SK-N-SH (cell line): Measurements from ENCODE around the gene NID1. TPM values are rescaled to one million over a fixed set of nuclear protein-coding genes. Genes with fewer than 3 reads are reported as not detected.

Experiments used
- CTCF ChIA-PET: fragments of 300-600, 350-600 bp; formaldehyde crosslinking; extraction: SDS; loops from one replicate; lab custom pipeline; 2021; lab: Yijun Ruan, JAX
- POLR2A ChIA-PET: fragments of 350-600 bp; sonication (Branson Sonifier 250); formaldehyde crosslinking; extraction: SDS; loops from one replicate; lab custom pipeline; 2020; ENCODE audit warnings: antibody characterized with exemption, inconsistent platforms; lab: Yijun Ruan, JAX
- DNase-seq: peaks from one replicate; pipeline ENCODE4 v3.0.0; 2012
- H2AFZ ChIP-seq: fragments of 200-600 bp; sonication (generic); 2 replicates; pipeline ENCODE4 v1.8.1; 2016; ENCODE audit warnings: antibody characterized with exemption, mild to moderate bottlenecking, low read depth
- H3F3A ChIP-seq: fragments of 200-600 bp; sonication (generic); replicated peaks from 2 replicates; pipeline ENCODE3; 2016; ENCODE audit warnings: antibody characterized with exemption, mild to moderate bottlenecking; ENCODE audit not compliant: insufficient read depth
- H3K27ac ChIP-seq, 2 experiments: fragments of 200-500 bp in 1 of 2; fragments of 200-600 bp in 1 of 2; sonication (Bioruptor generic) in 1 of 2; sonication (generic), shearing (Covaris generic) in 1 of 2; 2 replicates each; pipeline versions ENCODE4 v1.5.1 to v1.6.1; 2014 to 2016; ENCODE audit warnings: low read depth in 2 of 2, inconsistent platforms in 1 of 2, low read length in 1 of 2, mild to moderate bottlenecking in 1 of 2, mixed read lengths in 1 of 2
- H3K27me3 ChIP-seq: fragments of 200-600 bp; sonication (generic), shearing (Covaris generic); 2 replicates; pipeline ENCODE4 v1.6.1; 2016; ENCODE audit warnings: mixed run types; ENCODE audit not compliant: insufficient read depth
- H3K36me3 ChIP-seq, 2 experiments: fragments of 200-500 bp in 1 of 2; fragments of 200-600 bp in 1 of 2; sonication (Bioruptor generic) in 1 of 2; sonication (generic) in 1 of 2; replicated peaks in 1 of 2; 2 replicates each; pipeline versions ENCODE3 to v1.5.1; 2014 to 2016; ENCODE audit warnings: low read length in 1 of 2, mild to moderate bottlenecking in 1 of 2; ENCODE audit not compliant: insufficient read depth in 2 of 2, control insufficient read depth in 1 of 2
- H3K4me1 ChIP-seq, 2 experiments: fragments of 200-500 bp in 1 of 2; fragments of 200-600 bp in 1 of 2; sonication (Bioruptor generic) in 1 of 2; sonication (generic), shearing (Covaris generic) in 1 of 2; 2 replicates each; pipeline versions ENCODE4 v1.5.1 to v1.6.1; 2014 to 2016; ENCODE audit warnings: low read depth in 1 of 2, low read length in 1 of 2, mixed run types in 1 of 2; ENCODE audit not compliant: insufficient read depth in 2 of 2, control insufficient read depth in 1 of 2
- H3K4me2 ChIP-seq: fragments of 200-600 bp; sonication (generic), shearing (Covaris generic); 2 replicates; pipeline ENCODE4 v1.6.1; 2017; ENCODE audit warnings: mixed run types
- H3K4me3 ChIP-seq, 2 experiments: fragments of 200-500 bp in 1 of 2; fragments of 200-600 bp in 1 of 2; sonication (Bioruptor generic) in 1 of 2; sonication (generic), shearing (Covaris generic) in 1 of 2; 2 replicates each; pipeline versions ENCODE4 v1.5.1 to v1.8.1; 2014 to 2016; ENCODE audit warnings: low read depth in 2 of 2, inconsistent platforms in 1 of 2, low read length in 1 of 2, mild to moderate bottlenecking in 1 of 2, mixed read lengths in 1 of 2, moderate library complexity in 1 of 2
- H3K79me2 ChIP-seq: fragments of 200-600 bp; sonication (generic); 2 replicates; pipeline ENCODE4 v1.8.1; 2017; ENCODE audit warnings: mild to moderate bottlenecking; ENCODE audit not compliant: insufficient read depth
- H3K9ac ChIP-seq: fragments of 200-600 bp; sonication (generic); 2 replicates; pipeline ENCODE4 v1.6.1; 2017; ENCODE audit warnings: mixed run types
- H3K9me2 ChIP-seq: fragments of 200-600 bp; sonication (generic); 2 replicates; pipeline ENCODE4 v1.6.1; 2017; ENCODE audit warnings: mixed run types
- H3K9me3 ChIP-seq: fragments of 200-600 bp; sonication (generic); 2 replicates; pipeline ENCODE4 v1.6.1; 2017; ENCODE audit warnings: mixed run types, mild to moderate bottlenecking, moderate library complexity
- H4K20me1 ChIP-seq: fragments of 200-600 bp; sonication (generic); 2 replicates; pipeline ENCODE4 v1.6.1; 2017; ENCODE audit warnings: mild to moderate bottlenecking, mixed run types; ENCODE audit not compliant: insufficient read depth
- FOSL2 ChIP-seq: IDR thresholded peaks from 2 replicates; pipeline ENCODE4 v1.4.0; 2012; ENCODE audit warnings: low read depth, mild to moderate bottlenecking, moderate library complexity, borderline replicate concordance
- GABPA ChIP-seq: IDR thresholded peaks from 2 replicates; pipeline ENCODE4 v1.4.0; 2012; ENCODE audit warnings: low read depth, mild to moderate bottlenecking
- IRF3 ChIP-seq: fragments of 150-350 bp; IDR thresholded peaks from 2 replicates; pipeline ENCODE4 v1.6.1; 2016; ENCODE audit warnings: mild to moderate bottlenecking, low read depth, low read length
- MXI1 ChIP-seq: IDR thresholded peaks from 2 replicates; pipeline ENCODE4 v1.6.1; 2012; ENCODE audit warnings: mild to moderate bottlenecking, low read depth, low read length, improper control_type of control experiment
- PBX3 ChIP-seq: IDR thresholded peaks from 2 replicates; pipeline ENCODE4; 2012
- REST ChIP-seq: IDR thresholded peaks from 2 replicates; pipeline ENCODE4 v1.6.1; 2012; ENCODE audit warnings: mild to moderate bottlenecking, low read depth, low read length, moderate library complexity
- SIN3A ChIP-seq: IDR thresholded peaks from 2 replicates; pipeline ENCODE4 v1.6.1; 2012; ENCODE audit warnings: low read depth, mild to moderate bottlenecking, low read length, moderate library complexity, borderline replicate concordance
- TCF12 ChIP-seq: IDR thresholded peaks from 2 replicates; pipeline ENCODE4 v1.4.0; 2012
- USF2 ChIP-seq: fragments of 150-350 bp; IDR thresholded peaks from 2 replicates; pipeline ENCODE4 v1.6.1; 2017; ENCODE audit warnings: antibody characterized with exemption, low read length, low read depth, borderline replicate concordance
- ZBTB33 ChIP-seq: IDR thresholded peaks from 2 replicates; pipeline ENCODE4 v1.4.0; 2012; ENCODE audit warnings: low read depth, borderline replicate concordance
- WGBS: methylation state at CpG from one replicate; pipeline ENCODE4 v1.1.6; 2017; ENCODE audit warnings: low lambda C conversion rate; 5-methylcytosine and 5-hydroxymethylcytosine counted together
- polyA plus RNA-seq, 3 experiments: library from polyadenylated mRNA; depleted of rRNA; stranded (reverse); fragments of >200 nt; gene quantifications; 2 replicates each; pipeline ENCODE4 v1.2.3, GENCODE V29; 2012

Gene NID1
- polyA plus RNA-seq, 1 of the 3 experiments (the other 2 are of a cell fraction) = 74.3 TPM

- POLR2A ChIA-PET = no interaction called here
- H3K79me2 ChIP-seq = no peaks in the 10 kb centered on the region
- no peak overlapping the region for H3K4me2 ChIP-seq
- H3K9me2 ChIP-seq = no peaks in the 10 kb centered on the region
- no peak overlapping the region for H3K27ac ChIP-seq
- H3K27me3 ChIP-seq = no peaks in the 10 kb centered on the region
- no peaks in the 10 kb centered on the region for H3F3A ChIP-seq
- H2AFZ ChIP-seq = no peak overlapping the region
- TF ChIP-seq MXI1 (no peak), PBX3 (no peak), TCF12 (no peak), SIN3A (no peak), USF2 (no peak)
- TF ChIP-seq, all 33 proteins: peak for 0
- H3K4me1 ChIP-seq = peaks cover 0 to 5% of the 10 kb centered on the region in 2 experiments; a peak in 1 of 4 replicates
- H3K4me3 ChIP-seq = no peak overlapping the region
- H3K9ac ChIP-seq = no peak overlapping the region
- CTCF ChIA-PET = interaction anchor here (0.9 to 1.6 kb wide), 3 partner anchors 279 to 420 kb away, joined by 3 to 5 read pairs (median 3); no protein-coding TSS in a partner anchor
- H4K20me1 ChIP-seq = no peaks in the 10 kb centered on the region
- no peak for DNase-seq
- no peaks in the 10 kb centered on the region for H3K36me3 ChIP-seq
- WGBS = 59% methylated on average over 9 of the region's 17 CpGs
- no peaks in the 10 kb centered on the region for H3K9me3 ChIP-seq
These were observed 46.8 kb upstream of the NID1 start for GRCh38 chr1:236111527-236112331.

GRCh38 chr1:236110137-236110536 lies 45.2 kb upstream of the NID1 start:
- POLR2A ChIA-PET = no interaction called here
- Histone ChIP-seq H3K4me2 (no peak overlapping the region), H3K9me2 (no peaks in the 10 kb centered on the region), H3K27me3 (no peaks in the 10 kb centered on the region), H4K20me1 (no peaks in the 10 kb centered on the region), H3F3A (no peaks in the 10 kb centered on the region), H3K4me3 (no peak overlapping the region)
- no peak for DNase-seq
- CTCF ChIA-PET = interaction anchor here (0.5 to 1.6 kb wide), 5 partner anchors 10 to 405 kb away, joined by 3 to 5 read pairs (median 3); no protein-coding TSS in a partner anchor
- 75% methylated on average over 7 of the region's 13 CpGs for WGBS
- TF ChIP-seq IRF3 = no peak
- TF ChIP-seq USF2 = no peak
- no peak for TF ChIP-seq REST
- TF ChIP-seq PBX3 = no peak
- no peak for TF ChIP-seq SIN3A
- TF ChIP-seq FOSL2 = no peak
- TF ChIP-seq GABPA = no peak
- no peak for TF ChIP-seq ZBTB33
- TF ChIP-seq, all 33 proteins: peak for 0
- Histone ChIP-seq H3K9me3 (no peaks in the 10 kb centered on the region), H3K4me1 (peaks cover 0 to 5% of the 10 kb centered on the region in 2 experiments; a peak in 1 of 4 replicates), H3K79me2 (no peaks in the 10 kb centered on the region), H3K27ac (no peak overlapping the region), H2AFZ (no peak overlapping the region), H3K36me3 (no peaks in the 10 kb centered on the region), H3K9ac (no peak overlapping the region)
